ENCODE data around the gene ZC3H11A.

- no peak for TF ChIP-seq CTCF (conservative IDR thresholded peaks at IDR 0.05; ENCODE audit: low read depth in 2 of 2)
- no peak for TF ChIP-seq STAT1 (IDR thresholded peaks at IDR 0.05; ENCODE audit: unreplicated experiment)
- no peak for TF ChIP-seq POLR2AphosphoS5 (IDR thresholded peaks at IDR 0.05; ENCODE audit: low read depth)
- no peak for TF ChIP-seq EZH2 (IDR thresholded peaks at IDR 0.05; ENCODE audit: low read depth, unreplicated experiment)
- no peak for TF ChIP-seq NANOG (IDR thresholded peaks at IDR 0.05; ENCODE audit: borderline replicate concordance)
- no peak for TF ChIP-seq EZH2phosphoT487 (IDR thresholded peaks at IDR 0.05; ENCODE audit: unreplicated experiment)
- no peak for TF ChIP-seq REST (IDR thresholded peaks at IDR 0.05; ENCODE audit: unreplicated experiment)
- TF ChIP-seq JUNB (IDR thresholded peaks at IDR 0.05; ENCODE audit: unreplicated experiment), result no peak
- no peak for TF ChIP-seq ETS1 (IDR thresholded peaks at IDR 0.05)
Observed at GRCh38 chr1:203823306-203823705, 27.9 kb downstream of the ZC3H11A start.
